ENCODE data around the gene PIWIL4.
A peak's percentile ranks its signal among the peaks of the same experiment; 100 is the strongest.
"Not testable (repeated sequence)": the region's sequence is repeated elsewhere in the genome, so short reads cannot be mapped to it uniquely, and the experiment has no call there.

PIWIL4 gene

GRCh38 chr11:94585399-94585798, 18.2 kb downstream of the PIWIL4 start:
- DNase-seq (ENCODE audit: low spot score) = no peak

- DNase-seq (ENCODE audit: low spot score) = peak; percentile 81
Measured at GRCh38 chr11:94586546-94586945, 19.4 kb downstream of the PIWIL4 start.

GRCh38 chr11:94586978-94587377, 19.8 kb downstream of the PIWIL4 start:
- DNase-seq (ENCODE audit: low spot score) = peak; percentile 67

GRCh38 chr11:94588366-94588942, 21.3 kb downstream of the PIWIL4 start:
- no peak for DNase-seq (ENCODE audit: low spot score)

GRCh38 chr11:94590352-94591041, 23.3 kb downstream of the PIWIL4 start:
- no peak for DNase-seq (ENCODE audit: low spot score)

- DNase-seq (ENCODE audit: low spot score) = peak; percentile 40
Measured at GRCh38 chr11:94593030-94593429, 25.9 kb downstream of the PIWIL4 start.

- no peak for DNase-seq (ENCODE audit: low spot score)
Measured at GRCh38 chr11:94595076-94595475, 27.9 kb downstream of the PIWIL4 start.

- DNase-seq (ENCODE audit: low spot score) = no peak
Measured at GRCh38 chr11:94597896-94598295, 30.7 kb downstream of the PIWIL4 start.

GRCh38 chr11:94599510-94599909, 32.3 kb downstream of the PIWIL4 start:
- DNase-seq (ENCODE audit: low spot score) = no peak

GRCh38 chr11:94602430-94603372, 35.5 kb downstream of the PIWIL4 start:
- DNase-seq (ENCODE audit: low spot score) = peak; percentile 91

GRCh38 chr11:94603587-94603986, 36.4 kb downstream of the PIWIL4 start:
- no peak for DNase-seq (ENCODE audit: low spot score)

- DNase-seq (ENCODE audit: low spot score) = no peak
Measured at GRCh38 chr11:94604482-94604881, 37.3 kb downstream of the PIWIL4 start.

GRCh38 chr11:94613120-94613519, 46.0 kb downstream of the PIWIL4 start:
- no peak for DNase-seq (ENCODE audit: low spot score)

GRCh38 chr11:94623120-94623735, 56.1 kb downstream of the PIWIL4 start:
- peak; percentile 80 for DNase-seq (ENCODE audit: low spot score)

- DNase-seq (ENCODE audit: low spot score) = not testable (repeated sequence)
Measured at GRCh38 chr11:94625422-94625821, 58.3 kb downstream of the PIWIL4 start.

GRCh38 chr11:94627003-94627560, 59.9 kb downstream of the PIWIL4 start:
- DNase-seq (ENCODE audit: low spot score) = not testable (repeated sequence)

- no peak for DNase-seq (ENCODE audit: low spot score)
Measured at GRCh38 chr11:94629741-94630140, 62.6 kb downstream of the PIWIL4 start.

- no peak for DNase-seq (ENCODE audit: low spot score)
Measured at GRCh38 chr11:94630221-94630620, 63.1 kb downstream of the PIWIL4 start.

- no peak for DNase-seq (ENCODE audit: low spot score)
Measured at GRCh38 chr11:94632356-94632755, 65.2 kb downstream of the PIWIL4 start.

GRCh38 chr11:94635072-94635471, 67.9 kb downstream of the PIWIL4 start:
- no peak for DNase-seq (ENCODE audit: low spot score)

- DNase-seq (ENCODE audit: low spot score) = no peak
Measured at GRCh38 chr11:94636388-94636949, 69.3 kb downstream of the PIWIL4 start.
